NK-92 (cell line): ENCODE results near the gene DAAM2.

Experiments used
- DNase-seq: peaks from one replicate; lab custom pipeline; 2025; ENCODE audit not compliant: unreplicated experiment; lab: John Stamatoyannopoulos, UW

DAAM2 gene

GRCh38 chr6:39786649-39787048, 5.5 kb upstream of the DAAM2 start:
- no peak for DNase-seq

GRCh38 chr6:39787322-39787721, 4.9 kb upstream of the DAAM2 start:
- no peak for DNase-seq

DNA sequence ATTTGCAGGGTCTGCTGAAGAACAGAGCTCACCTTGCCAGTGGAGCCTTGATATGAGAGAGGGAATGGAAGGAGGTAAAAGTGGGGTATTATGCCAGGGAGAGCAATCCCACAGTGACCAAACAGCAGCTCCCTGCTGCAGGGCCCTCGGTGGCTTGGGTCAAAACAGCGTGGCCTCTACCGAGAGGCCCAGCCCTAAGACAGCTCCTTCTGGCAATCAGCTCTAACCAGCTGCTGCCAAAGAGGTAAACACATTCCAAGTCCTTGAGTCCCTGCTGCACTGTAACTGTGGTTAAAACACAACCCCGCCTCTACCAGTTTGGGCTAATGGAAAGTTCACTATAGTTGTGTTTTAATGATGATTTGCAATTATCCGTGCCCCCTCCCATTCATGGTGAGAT, 1.4 kb upstream of the DAAM2 start:
- DNase-seq = no peak

DNA sequence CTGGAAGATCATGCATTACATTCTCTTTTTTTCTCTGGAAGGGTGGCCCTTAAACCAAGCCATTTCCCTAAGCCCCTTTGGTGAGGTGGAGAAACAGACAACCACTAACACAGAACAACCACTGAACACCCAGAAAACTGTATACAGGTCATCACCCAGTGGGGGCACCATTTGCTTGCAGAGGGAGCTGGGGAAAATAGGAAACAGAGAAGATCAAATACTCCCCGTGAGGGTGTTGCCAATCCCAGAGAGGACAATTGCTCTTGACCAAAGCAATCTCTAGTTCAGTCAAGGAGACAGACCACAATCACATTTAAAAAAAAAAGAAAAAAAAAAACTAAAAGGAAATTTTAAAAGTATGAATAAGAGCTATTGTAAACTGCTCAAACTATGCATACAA, 865 bp upstream of the DAAM2 start:
- no peak for DNase-seq

DNA sequence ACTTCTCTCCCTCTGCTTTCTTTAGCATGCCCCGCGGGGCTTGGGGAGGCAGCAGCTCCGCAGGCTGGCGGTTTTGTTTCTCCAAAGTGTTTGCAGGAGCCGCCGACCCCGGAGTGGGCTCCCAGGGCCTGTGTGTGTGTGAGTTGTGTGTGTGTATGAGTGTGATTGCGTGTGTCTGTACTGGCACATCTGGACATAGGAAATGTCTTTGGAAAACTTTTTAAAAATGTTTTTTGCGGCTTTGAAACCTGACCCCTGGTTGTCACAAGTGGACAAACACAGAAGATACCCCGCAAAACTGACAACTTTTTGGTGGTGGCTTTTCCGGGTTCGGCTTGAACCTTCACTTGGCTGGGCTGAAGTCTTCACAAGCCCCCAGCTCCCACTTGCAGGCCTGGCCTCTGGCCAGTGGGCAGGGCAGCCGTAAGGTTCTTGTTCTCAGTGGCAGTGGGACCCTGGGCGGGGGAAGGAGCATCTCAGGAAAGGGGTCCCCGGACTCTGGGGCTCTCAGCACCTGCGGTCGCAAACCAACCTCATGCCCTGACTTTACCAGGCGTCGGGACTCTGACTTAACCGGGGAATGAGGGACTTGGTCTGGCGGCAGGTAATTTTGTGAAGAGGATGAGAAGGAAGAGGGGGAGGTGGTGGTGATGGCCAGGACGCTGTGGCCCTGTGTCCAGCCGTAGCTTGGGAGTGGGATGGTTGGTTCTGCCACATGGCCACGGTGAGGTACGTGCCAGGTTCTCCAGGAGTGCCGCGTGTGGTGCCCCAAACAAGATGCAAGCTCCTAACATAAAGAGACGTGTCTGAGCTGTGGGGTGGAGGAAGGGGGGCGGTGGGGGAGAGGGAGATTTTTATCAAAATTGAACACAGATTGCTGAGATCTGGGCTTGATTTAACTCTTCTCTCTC, 619 bp downstream of the DAAM2 start:
- no peak for DNase-seq

DNA sequence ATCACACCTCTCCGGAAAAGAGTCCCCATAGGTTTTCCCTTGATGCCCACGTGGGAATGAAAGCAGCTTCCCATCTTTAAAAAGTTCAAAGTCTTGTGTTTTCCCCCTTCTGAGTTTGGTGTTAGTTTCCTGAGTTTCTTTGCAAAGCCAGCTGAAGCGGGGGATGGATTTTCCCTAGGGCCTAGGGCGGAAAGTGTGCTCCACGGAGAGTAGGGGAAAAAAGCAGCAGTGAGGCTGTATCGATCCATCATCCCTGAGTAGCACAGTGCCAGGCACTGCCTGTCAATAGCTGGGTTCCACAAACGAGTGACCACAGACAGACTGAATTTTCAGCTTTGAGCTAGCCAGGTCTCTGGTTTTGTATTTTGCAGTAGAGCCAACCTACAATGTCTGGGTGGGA, 1.3 kb downstream of the DAAM2 start:
- no peak for DNase-seq

GRCh38 chr6:39794231-39794630, 2.1 kb downstream of the DAAM2 start:
- DNase-seq = no peak

DNA sequence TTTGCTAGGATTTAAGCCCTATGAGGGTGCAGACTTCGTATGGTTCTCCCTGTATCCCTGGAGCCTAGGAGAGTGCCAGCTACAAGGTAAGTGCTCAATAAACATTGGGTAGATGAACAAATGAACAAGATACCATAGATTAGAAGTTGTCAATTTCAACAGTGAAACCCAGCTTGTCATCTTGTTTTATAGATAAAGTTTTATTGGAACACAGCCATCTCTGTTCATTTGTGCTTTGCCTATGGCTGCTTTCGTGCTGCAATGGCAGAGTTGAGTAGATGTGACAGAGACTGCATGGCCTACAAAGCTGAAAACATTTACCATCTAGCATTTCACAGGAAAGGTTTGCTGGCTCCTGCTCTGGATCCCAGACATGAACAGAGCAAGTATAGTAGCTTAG, 5.6 kb downstream of the DAAM2 start:
- DNase-seq = no peak

GRCh38 chr6:39800034-39801032, 8.2 kb downstream of the DAAM2 start:
- no peak for DNase-seq

- no peak for DNase-seq
These were observed 9.5 kb downstream of the DAAM2 start for GRCh38 chr6:39801456-39802251.

DNA sequence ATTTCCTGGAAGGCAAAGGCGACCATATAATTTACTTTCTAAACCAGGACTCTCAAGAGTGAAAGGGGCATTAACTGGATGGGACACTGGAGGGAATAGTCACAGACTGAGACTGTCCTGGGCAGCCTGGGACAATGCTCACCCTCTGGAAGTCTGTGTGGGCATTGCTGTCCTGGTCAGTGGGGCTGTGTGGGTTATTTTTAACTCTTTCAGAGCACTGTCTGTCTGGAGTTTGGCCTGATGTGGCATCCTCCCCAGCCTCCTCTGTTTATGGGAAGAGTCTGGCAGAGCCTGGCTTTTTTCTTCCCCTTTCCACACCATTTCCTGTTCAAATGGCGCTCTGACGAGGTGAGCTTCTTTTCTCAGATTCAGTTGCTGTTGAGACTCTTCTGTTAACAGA, 11.7 kb downstream of the DAAM2 start:
- no peak for DNase-seq

DNA sequence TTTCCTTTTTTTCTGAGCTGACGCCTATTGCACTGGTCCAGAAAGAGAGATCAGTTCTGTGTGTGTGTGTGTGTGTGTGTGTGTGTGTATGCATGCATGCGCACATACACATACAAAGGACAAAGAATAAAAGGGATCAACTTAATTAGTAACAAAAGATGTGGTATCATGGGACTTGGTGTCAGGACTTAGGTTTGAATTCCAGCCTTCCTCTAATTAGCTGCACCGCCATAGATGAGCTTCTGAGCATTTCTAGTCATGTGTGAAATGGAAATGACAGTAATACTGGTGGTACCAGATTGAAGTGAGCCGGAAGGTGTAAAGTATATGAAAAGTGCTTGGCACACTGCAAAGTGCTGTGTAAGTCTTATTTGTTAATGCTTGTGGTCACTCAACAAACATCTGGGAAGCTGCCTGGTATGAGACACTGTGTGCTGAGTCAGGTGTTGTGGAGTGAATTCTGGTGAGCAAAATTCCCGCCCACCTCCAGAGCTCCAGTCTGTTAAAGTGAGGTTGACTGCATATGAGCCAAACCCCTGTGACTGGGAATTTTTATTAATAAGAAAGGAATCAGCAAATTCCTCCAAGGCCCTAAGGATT, 12.4 kb downstream of the DAAM2 start:
- DNase-seq = no peak

DNA sequence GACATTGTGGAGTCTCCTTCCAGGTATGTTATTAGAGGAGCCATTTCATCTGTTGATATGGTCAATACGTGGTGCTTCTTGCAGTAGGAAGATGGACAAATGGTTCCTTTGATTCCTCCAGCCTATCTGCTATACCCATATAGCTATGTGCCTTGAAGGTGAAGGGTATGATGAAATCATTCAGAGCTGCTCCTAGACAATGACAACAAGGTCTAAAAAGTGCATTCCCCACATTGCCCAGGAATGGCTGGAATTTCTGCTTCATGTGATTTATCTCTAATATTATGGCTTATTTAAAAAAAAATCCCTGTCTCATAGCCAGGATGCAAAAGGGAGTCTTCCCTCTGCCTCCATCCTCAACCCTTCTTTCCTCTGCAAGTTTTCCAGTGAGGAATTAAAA, 14.1 kb downstream of the DAAM2 start:
- no peak for DNase-seq

- DNase-seq = no peak
These were observed 16.2 kb downstream of the DAAM2 start for GRCh38 chr6:39808346-39808745.

- no peak for DNase-seq
These were observed 16.8 kb downstream of the DAAM2 start for GRCh38 chr6:39808964-39809363.

DNA sequence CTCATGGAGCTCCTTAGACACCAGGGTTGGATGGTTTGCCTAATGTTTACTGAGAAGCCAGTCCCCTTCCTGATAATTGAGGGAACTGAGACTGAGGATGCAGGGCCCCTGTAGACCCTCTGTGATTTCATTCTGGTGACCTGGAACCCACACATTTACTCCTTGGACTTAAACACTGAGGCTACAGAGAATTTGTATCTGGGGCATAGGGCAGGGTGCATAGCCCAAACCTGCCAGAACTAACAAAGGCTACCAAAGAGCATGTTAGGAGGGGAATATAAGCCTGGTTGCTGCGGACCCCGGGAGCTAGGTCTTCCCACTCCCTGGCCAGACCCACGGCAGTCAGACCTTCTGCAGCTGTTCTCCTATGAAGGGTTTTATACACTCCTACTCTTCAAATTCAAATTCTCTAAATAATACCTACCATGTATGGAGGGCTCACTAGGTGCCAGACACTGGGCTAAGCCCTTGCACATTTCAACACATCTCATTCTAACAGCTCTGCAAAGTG, 19.7 kb downstream of the DAAM2 start:
- no peak for DNase-seq

- DNase-seq = no peak
These were observed 20.3 kb downstream of the DAAM2 start for GRCh38 chr6:39812496-39812852.

DNA sequence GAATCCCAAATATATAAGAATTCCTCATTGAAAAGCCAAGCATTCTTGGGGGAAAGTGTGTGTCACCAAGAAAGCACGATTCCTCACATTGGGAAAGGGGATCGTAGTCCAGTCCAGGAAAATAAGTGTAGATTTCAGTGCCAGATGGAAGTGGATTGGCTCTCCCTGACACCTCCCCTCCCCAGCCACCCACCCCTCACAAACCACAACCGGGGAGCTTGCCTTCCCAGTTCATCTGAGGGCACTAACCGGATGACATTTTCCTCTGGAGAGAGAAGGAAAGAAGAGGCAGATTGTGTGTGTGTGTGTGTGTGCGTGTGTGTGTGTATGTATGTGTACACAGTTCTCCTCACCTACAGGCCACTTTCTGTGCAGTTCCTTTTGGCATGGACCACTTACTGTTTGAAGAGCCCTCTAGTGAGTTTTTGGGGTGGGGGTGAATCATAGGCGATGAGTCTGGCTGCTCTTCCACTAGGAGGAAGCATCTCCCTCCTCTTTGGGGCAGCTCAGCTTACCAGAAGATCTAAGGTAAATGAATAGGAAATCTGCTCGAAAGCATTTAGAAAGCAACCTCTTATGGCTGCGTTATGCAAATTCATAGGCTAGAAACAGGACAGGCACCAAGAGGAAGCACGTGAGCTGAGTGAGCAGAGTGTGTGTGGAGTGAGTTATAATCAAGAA, 20.8 kb downstream of the DAAM2 start:
- DNase-seq = no peak

DNA sequence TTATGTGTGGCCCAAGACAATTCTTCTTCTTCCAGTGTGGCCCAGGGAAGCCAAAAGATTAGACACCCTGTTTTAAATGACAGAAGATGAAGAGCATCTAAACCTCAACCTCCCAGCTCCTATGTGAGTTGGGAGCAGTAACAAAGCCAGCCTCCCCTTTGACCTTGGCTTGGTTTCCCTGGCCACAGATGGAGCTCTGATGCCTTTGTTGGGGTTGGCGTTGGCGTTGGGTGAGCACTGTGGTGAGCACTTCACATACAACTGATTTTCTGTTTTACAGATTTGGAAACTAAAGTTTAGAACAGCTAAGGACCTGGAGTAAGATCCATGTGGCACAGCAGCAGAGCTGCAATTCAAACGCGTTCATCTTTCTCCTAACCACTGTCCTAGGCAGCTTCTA, 22.1 kb downstream of the DAAM2 start:
- no peak for DNase-seq

- DNase-seq = no peak
These were observed 23.2 kb downstream of the DAAM2 start for GRCh38 chr6:39815356-39815755.
